ENCODE data around the gene CYP11A1.
A peak's percentile ranks its signal among the peaks of the same experiment; 100 is the strongest.

The CYP11A1 gene

DNA sequence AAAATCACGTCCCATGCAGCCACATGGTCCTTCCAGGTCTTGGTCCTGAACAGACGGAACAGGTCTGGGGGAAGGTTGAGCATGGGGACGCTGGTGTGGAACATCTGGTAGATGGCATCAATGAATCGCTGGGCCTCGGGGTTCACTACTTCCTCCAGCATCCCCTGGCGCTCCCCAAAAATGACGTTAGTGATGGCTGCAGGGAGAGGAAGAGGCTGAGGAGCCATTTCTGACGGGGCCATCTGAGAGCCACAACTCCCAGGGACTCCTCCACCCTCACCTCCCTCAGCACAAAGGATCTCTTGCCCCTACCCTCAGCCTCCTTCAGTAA is 23.7 kb downstream of the CYP11A1 start:
- no peak for DNase-seq

DNA sequence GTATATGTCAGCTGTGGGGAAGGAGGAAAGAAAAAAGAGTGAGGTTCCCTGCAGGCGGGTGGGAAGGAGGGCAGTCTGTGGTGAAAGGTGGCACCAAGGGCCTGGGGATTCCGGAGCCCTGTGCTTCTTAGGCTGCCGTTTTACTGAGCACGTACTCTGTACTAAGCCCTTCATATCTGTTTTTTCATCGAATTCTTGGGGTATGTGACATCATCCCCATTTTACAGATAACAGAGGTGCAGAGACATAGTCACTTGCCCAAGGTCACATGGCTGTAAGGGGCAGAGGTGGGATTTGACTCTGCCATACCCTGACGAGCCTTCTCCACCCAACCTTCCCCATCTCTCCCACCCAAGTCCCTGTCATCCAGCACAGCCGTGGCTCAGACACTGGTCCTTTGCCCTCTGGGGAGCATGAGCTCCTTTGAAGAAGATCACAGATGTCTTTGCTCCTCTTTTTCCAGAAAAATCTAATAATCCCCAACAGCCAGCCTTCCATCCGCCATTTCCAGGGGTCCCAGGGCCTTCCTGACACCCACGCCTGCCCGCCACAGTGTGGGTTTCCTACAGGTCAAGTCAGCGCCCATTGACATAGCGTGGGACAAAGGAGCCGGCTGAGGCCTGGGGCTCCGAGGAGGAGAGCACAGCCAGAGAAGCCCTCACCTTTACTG is 24.2 kb downstream of the CYP11A1 start:
- no peak for DNase-seq

DNA sequence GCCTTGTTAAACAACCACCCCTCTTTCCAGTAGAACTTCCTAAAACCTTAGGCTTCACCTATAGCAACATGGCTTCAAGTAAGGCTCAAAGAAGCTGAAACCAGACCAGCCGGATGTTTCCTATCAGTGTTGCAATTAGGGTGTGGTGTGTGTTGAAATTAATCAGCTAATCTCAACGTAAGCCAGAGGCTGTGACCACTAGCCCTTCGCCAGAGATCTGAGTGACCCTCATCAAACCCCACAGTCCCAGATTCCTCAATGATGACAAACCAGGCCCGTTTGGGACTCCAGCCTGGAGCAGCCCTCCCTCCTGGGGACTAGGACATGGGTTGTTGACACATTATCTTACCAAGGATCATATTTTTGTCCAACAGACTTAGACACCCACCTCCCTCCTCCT is 27.3 kb downstream of the CYP11A1 start:
- no peak for DNase-seq

DNA sequence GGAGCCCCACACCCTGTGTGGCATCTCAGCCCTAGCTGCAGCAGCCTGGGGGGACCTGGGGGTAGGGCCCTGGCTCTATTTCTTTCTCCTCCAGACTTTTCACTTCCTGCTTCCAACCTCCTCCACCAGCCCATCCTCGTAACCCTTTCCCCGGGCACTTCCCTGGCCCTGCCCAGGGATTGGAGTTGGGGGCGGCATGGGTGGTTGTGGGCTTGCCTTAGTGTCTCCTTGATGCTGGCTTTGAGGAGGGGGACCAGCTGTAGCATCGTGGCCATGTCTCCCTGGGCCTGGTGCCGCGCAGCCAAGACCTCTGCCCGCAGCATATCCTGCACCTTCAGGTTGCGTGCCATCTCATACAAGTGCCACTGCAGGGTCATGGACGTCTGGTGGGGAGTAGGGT is 28.1 kb downstream of the CYP11A1 start:
- DNase-seq = no peak

DNA sequence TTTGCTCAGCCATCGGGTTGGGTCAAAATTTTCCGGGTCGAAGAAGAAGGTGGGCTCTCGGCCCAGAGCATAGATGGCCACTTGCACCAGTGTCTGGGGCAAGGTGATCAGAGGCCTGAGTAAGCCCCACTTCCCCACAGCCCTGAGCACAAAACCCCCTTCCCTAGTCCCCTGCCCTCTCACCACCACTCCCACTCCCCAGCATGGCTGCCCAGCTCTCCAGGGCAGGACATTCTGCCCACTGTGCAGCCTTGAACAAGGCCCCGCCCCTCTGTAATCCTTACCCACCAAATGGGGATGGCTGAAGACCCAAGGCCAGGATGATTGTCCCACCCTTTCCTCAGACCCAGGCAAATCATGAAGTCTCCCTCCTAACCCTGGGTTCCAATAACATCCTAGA is 28.8 kb downstream of the CYP11A1 start:
- no peak for DNase-seq

DNA sequence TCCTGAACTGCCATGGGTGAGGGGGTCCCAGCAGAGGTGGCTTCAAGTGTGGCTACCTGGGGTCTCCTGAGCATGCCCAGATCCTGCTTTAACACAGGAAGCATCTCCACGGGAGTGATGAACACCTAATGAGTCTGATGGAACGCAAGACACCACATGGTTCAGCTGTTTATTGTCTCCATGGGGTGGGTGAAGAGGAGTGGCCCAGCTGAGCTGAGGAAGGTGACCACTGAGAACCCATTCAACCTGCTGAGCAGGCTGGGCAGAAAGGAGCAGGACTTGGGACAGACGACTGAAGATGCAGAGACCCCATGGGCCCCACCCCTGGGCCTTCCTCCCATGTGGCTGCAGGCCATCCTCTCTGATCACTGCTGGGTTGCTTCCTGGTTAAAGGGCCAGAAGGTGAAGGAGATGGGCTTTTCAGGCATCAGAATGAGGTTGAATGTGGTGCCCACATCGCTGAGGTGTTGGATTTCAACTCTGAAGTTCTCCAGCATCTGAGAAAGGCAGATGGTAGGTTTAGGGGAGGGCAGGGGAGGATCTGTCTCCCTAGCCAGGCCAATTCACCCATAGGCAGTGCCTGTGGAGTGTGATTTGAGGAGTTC is 29.7 kb downstream of the CYP11A1 start:
- DNase-seq = no peak

DNA sequence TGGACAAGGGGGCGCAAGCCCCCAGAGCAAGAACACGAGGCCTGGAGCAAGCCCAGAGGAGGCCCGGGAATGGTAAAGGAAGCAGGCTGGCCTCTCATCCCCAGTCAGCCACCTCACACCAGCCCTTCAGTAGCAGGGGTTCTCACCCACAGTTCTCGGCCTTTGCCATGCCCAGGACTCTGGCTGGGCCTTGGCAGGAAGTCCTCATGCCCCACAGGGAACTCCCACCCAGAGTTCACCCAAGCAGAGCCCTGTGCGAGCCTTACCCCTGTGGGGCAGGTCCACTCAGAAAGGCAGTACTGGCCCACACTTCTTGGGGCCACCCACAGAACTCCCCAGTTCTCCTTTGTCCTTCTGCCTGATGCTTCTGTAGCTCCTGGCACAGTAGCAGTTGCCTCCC is 30.3 kb downstream of the CYP11A1 start:
- no peak for DNase-seq

DNA sequence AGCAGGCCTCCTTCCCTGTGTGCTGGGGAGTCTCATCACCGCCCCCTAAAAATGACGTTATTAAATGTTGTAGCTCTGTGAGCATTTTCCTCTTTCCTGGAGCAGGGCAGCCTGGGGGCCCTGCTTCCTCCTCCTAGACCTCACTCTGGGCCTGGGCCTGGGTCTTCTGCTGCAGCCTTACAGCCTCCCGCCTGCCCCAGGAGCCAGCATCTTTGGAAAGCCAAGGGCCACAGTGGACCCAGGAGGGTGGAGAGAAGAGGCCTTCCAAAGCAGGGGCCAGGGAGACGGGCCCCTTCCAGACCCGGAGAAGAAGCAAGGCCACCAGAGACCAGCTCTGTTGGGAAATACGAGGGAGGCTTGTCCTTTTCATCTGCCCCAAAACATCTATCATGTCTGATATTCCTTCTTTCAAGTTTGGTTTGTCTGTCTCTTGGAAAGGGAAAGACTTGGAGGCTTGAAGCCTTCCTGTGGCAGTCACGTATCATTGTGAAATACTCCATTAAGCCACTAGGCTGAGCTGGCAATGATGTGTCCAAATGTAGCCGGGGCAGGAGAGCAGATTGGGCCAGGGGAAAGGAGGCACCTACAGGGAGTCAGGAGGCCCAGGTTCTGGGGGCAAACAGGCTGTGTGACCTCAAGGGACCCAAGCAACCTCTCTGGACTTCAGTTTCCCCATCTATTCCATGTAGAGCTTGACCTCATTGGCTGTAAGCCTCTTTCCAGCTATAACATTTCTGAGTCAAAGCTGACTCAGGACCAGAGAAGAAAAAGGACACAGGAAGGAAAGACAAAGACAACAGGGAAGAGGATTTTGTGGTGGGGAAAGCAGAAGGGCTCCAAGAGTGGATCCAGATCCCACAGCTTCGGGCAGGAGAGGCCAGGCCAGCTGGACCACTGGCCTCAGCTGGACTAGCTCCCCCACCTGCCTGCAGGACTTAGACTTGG is 31.1 kb downstream of the CYP11A1 start:
- no peak for DNase-seq

DNA sequence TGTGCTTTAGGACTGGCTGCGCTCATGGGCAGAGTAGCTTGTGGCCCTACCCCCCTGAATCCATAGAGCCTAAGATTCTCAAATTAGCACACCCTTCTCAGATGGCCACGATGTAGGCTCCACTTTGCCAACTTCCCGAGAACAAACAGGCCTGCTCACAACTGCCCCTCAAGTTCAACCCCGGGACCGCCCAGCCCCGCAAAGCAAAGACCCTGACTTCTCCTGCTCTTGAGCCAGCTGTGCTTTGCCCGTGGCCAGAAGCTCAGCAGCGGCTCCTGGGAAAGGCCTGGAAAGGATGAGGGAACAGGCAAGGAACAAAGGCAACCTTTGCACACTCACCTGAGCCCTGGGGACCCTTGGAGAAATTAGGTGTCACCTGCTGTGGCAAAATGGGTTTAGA is 32.0 kb downstream of the CYP11A1 start:
- DNase-seq = no peak

DNA sequence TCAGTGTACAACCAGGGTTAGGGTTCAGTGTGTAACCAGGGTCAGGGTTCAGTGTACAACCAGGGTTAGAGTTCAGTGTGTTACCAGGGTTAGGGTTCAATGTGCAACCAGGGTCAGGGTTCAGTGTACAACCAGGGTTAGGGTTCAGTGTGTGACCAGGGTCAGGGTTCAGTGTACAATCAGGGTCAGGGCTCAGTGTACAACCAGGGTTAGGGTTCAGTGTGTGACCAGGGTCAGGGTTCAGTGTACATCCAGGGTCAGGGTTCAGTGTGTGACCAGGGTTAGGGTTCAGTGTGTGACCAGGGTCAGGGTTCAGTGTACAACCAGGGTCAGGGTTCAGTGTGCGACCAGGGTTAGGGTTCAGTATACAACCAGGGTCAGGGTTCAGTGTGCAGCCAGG is 33.3 kb downstream of the CYP11A1 start:
- DNase-seq = no peak

DNA sequence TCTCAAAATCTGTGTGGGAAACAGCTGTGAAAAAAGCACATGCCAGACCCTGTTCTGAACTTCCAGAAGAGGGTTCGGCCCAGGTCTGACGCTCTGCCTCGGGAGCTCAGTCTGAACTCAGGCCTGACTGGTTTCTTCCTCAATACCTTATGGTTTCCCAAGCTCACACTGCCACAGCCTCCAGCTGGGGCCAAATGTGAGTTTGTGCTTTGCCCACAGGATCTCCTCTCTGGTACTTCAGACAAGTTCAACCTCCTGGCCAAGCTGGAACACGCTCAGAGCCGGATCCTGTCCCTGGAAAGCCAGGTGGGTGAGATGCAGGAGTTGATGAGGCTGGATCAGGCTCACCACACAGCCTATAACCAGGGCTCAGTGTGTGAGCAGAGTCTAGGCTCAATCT is 33.8 kb downstream of the CYP11A1 start:
- DNase-seq = no peak

DNA sequence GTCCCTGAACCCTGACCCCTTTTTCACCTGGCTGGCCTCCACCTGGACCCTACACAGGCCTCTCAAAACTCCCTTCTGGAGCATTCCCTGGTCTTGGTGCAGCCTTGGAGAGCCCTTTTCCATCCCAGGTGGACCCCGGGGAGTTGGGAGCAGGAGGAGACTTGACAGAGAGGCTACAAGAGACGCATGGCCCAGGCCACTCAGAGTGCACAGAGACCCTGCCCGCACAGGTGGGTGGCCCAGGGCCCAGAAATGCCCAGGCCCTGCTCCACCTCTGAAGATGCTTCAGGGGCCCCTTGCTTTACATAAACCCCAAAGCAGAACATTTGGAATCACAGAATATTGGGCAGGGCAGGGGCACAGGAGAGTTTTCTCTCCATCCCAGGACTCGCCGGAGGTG is 34.4 kb downstream of the CYP11A1 start:
- DNase-seq = no peak

DNA sequence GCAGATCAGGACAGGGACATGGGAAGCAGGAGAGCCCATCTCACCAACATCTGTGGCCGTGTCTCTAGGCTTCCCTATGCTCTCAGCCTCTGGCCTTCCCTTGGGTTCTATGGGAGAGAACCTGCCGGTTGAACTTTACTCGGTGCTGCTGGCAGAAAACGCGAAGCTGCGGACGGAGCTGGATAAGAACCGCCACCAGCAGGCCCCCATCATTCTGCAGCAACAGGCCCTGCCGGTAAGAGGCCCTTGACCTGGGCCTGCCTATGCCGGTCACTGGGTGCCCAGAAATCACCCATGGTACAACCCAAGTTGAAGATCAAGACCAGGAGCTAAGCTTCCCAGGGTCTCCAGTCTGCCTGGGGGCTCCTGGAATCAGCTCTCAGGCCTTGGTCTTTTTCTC is 34.8 kb downstream of the CYP11A1 start:
- DNase-seq = no peak

DNA sequence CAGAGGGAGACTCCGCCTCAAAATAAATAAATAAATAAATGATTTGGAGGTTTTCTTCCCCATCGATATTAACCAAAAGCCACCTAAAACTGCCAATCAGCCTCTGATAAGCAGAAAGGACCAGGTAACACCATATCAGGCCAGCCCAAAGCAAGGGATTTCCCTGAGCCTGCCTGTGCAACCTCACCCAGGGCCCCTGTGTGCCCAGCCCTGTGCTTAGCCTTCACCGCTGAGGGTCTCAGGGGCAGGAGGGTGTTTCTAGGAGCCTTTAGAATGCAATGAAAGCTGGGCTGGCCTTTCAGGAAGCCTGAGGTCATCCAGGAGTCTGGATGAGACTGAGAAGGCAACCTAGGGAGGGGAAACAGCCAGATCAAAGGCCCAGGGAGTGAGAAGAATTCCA is 35.4 kb downstream of the CYP11A1 start:
- no peak for DNase-seq

DNA sequence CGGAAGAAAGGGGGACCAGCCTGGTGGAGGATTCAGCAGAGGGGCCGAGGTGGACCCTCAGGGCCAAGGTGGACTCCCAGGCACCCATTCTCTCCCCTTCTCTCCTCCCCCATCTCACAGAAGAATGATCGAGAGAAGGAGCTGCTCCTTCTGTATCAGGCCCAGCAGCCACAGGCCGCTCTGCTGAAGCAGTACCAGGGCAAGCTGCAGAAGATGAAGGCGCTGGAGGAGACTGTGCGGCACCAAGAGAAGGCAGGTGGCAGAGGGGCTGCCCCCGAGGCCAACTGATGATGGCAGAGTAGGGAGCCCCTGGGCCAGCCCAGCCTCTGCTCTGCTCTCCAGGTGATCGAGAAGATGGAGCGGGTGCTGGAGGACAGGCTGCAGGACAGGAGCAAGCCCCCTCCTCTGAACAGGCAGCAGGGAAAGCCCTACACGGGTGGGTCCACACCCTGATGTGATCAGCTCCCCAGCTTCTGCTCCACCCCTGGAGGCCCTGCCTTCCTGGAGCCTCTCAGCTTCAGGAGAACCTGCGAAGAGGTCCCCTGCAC is 36.5 kb downstream of the CYP11A1 start:
- DNase-seq = no peak

DNA sequence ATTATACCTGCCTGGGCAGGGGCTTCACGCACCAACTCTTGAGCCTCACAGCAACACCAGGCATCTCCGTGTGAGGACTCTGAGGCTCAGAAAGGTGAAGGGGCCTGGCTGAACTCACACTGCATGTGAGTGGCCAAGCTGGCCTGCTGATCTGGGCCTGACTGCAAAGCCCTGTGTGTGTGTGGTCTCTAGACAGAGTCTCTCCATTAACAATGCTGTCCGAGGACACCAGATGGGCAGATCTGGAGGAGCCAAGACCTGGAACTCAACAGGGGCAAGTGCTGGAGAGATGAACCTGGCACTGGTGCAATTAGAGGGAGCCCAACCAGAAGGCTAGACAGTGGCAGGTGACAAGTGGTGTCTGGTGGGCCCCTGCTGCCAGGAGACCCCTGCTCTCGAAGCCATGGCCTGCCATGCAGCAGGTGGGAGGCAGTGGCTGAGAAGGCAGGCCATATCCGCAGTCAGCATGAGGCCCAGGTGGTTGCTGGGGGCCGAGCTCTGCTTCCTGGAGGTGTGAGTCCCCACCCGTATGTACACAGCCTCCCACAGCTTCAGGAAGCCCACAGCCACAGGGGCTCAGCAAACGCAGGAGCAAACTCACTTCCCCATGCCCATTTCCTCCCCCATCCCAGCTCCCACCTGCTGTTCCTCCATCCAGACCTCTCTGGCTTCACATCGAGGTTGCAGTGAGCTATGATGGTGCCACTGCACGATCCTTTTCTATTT is 39.0 kb downstream of the CYP11A1 start:
- DNase-seq = no peak

DNA sequence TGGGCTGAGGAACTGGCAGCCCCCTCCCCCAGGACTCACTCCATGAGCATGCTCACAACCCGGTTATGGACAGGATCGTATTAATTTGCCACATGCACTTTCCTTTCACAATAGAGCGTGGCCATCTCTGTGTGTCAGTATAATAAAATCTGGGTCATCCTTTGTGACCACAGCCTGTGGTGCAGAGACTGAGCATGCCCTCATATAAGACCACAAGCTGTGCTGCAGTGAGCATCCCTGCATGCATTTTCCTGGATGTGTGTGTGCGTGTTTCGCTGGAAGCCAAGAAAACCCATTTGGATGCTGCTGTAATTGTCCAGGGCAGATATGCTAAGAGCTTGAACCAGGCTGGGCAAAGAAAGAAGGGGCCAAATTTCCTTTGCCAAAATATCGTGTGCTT is 39.7 kb downstream of the CYP11A1 start:
- no peak for DNase-seq

DNA sequence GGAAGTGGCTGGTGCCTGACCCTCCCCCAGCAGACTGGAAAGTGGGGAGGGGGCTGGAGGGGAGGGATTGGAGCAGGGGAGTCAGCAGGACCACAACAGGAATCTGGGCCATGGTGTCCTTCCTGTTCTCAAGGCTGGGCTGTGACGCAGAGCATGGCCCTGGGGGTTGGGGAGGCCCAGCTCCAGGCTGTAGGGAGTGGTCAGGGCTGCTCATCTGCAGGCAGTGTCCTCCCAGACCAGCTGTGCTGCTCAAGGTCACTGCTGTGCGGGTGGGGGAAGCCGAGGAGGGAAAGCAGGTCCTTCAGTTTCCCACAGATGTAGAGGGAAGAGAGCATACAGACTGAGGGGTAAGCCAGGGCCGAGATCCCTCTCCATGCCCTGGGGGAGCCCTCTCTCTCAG is 40.7 kb downstream of the CYP11A1 start:
- no peak for DNase-seq

DNA sequence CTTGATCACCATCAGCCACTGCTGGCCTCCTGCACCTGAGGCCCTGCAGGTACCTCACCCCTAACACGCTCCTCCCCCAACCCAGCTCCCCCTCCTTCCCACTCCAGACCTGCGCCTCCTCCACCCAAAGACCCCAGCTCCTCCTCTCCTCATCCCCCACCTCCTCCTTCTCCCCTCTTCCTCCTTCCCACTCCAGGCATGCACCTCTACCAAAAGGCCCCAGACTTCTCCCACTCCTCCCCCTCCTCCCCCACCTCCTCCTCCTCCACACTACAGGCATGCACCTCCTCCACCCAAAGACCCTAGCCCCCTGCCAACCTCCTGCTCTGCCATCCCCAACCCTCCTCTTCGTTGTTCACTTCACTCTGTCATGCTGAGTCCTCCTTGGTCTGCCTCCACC is 42.7 kb downstream of the CYP11A1 start:
- DNase-seq = no peak

DNA sequence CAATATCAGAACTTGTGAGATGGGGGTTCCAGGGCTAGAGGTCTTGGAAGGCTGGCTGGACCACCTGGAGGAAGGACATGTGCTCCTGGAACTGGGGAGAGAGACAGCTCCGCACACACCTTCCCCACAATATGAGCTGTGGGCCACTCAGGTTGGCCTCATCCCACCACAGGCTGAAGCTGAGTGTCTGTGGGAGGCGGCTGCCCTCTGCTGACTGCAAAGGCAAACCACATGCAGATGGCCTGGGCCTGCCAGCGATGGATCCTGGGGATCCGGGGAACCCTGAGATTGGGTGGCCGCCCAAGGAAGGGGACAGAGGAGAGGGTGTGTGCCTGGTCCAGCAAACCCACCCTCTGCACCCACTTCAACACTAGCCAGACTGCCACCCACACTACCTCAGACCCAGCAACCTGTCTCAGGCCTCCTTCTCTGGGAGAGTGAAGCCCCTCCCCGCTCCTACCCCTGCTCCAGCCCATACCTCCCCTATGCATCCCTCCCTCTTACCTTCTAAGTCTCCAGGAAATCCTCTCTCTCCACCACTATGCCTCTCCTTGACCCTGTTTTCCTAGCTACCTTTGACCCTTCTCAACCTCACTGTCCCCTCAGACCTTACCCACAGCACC is 44.8 kb downstream of the CYP11A1 start:
- DNase-seq = peak; percentile 39 to 79

DNA sequence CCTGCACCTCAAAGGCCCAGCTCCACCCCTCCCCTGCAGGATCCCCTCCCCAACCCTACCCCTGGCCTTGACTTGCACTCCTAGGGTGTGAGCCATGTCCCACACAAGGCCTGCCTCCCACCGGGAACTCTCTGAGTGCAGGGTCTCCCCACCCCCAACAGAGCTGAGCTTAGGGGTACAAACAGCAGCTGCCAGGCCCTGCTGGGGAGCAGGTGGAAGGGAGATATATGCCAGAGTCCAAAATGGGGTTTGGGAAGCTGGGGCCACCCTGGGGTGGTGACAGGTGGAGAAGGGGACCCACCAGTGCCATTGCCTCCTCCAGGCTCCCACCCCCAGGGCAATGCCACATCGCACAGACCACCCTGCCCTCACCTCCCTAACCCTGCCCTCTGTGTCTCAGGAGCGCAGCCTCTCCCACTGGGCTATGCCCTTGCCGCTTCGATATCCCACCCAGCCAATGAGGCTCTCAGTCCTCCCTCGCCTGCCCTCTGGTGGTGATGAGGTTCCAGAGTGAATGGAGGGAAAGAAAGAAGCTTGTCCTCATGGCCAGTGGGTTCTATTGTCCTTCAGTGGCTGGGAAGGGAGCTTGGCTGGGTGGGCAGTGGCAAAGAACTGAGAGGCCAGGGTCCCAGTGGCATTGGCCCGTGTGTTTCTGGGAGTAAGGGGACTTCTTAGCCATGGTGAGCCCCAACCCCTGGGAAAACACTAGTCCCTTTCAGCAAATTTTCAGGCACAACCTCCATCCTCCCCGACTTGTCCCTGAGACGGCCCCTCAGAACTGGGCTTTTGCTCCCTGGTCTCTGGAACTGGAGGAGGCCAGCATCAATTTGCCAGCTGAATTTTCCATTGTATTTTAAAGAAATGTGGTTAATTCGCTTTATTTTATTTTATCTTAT is 46.8 kb downstream of the CYP11A1 start:
- peak; percentile 45 to 69 for DNase-seq

Data from NCI-H526 (cell line).